Keratinocyte (primary cell): Measurements from ENCODE around the gene ANKRD53.

Source experiments
- CTCF ChIP-seq, 3 experiments: IDR thresholded peaks in 1 of 3; conservative IDR thresholded peaks in 1 of 3; optimal IDR thresholded peaks in 1 of 3; 2 replicates in 2 of 3; 3 replicates in 1 of 3; pipeline versions ENCODE3 to v1.5.1; 2011; ENCODE audit warnings: low read length in 3 of 3, mild to moderate bottlenecking in 3 of 3, moderate library complexity in 2 of 3, control low read depth in 1 of 3, inconsistent platforms in 1 of 3; ENCODE audit not compliant: insufficient read depth in 2 of 3; ENCODE audit errors: extremely low read depth in 1 of 3
- EZH2 ChIP-seq: IDR thresholded peaks from one replicate; pipeline ENCODE4 v1.6.1; 2012; ENCODE audit warnings: inconsistent platforms, mild to moderate bottlenecking, low read length, moderate library complexity

GRCh38 chr2:70949086-70949485 lies 29.3 kb upstream of the ANKRD53 start:
- no peak for TF ChIP-seq CTCF (optimal IDR thresholded peaks at IDR 0.05 in 1 of 3, IDR thresholded peaks at IDR 0.05 in 1 of 3, conservative IDR thresholded peaks at IDR 0.05 in 1 of 3; ENCODE audit: extremely low read depth in 1 of 3, insufficient read depth in 2 of 3, low read length in 3 of 3)
- TF ChIP-seq EZH2: no peak
